CD4-positive, alpha-beta T cell treated with Interferon alpha-2 for 1 hour (primary cell): ENCODE results near the gene HOXC11.

Experiments used
- DNase-seq, 2 donors: peaks; one replicate each; pipeline ENCODE4 v3.0.0-alpha.2; 2020 to 2022

Gene HOXC11

DNA sequence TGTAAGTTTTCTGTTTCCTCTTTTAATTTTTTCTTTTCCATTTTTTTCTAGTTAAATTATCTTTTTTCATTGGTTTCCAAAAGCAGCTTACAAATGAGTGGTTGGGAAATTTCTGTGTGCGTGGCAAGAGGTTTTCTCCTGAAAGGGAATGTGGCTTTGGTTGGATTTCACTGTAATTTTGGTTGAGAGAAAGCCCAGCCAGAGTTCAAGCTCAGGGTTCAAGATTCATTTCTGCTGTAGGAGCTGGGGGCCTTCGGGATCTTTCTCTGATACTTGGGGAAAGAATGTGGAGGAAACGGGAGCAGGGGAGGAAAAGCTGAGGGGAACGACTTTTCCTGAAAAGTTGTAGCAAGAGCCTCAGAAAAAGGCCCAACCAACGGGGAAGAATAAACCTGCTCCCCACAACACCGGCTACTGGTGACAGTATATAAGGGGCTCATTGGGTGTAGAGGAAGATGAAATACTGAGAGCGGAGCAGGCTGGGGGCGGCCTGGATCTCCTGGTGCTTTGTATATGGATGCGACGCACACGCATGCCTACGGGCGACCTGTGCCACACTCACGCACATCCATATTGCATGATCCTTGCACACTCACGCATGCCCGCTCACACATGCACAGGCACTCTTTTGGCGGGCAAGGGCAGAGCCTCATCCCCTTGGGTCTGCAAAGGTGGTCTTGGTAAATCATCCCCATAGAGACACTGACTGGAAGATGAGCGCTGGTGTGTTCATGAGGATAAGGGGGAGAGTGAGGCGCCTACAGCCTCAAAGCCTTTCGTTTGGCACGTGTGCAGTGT lies 14.0 kb downstream of the HOXC11 start:
- no peak for DNase-seq

- DNase-seq: no peak
Observed at GRCh38 chr12:53987787-53988230, 14.9 kb downstream of the HOXC11 start.

GRCh38 chr12:53988541-53989226 lies 15.8 kb downstream of the HOXC11 start:
- no peak for DNase-seq

DNA sequence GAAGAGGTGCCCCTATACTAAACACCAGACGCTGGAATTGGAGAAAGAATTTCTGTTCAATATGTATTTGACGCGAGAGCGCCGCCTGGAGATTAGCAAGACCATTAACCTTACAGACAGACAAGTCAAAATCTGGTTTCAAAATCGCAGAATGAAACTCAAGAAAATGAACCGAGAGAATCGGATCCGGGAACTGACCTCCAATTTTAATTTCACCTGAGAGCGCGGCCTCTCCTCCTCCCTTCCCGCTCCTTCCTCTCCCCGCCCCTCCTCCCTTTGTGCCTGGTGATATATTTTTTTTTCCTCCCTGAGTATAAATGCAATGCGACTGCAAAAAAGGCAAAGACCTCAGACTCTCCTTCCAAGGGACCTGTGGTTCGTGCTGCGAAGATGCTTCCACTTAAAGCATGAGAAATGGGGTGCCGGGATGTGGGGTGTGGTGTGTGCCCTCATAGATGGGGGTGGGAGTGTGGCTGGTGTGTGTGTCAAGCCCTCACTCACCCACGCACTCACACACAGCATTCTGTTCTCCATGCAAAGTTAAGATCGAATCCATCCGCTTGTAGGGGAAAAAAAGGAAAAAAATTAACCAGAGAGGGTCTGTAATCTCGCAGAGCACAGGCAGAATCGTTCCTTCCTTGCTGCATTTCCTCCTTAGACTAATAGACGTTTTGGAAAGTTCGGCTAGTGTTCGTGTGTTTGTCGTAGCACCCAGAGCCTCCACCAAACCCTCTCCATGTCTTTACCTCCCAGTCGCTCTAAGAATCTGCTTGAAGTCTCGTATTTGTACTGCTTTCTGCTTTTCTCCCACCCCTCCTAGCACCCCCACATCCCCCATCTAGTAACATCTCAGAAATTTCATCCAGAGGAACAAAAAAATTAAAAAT lies 16.5 kb downstream of the HOXC11 start:
- DNase-seq: peak; percentile 23 to 45

DNA sequence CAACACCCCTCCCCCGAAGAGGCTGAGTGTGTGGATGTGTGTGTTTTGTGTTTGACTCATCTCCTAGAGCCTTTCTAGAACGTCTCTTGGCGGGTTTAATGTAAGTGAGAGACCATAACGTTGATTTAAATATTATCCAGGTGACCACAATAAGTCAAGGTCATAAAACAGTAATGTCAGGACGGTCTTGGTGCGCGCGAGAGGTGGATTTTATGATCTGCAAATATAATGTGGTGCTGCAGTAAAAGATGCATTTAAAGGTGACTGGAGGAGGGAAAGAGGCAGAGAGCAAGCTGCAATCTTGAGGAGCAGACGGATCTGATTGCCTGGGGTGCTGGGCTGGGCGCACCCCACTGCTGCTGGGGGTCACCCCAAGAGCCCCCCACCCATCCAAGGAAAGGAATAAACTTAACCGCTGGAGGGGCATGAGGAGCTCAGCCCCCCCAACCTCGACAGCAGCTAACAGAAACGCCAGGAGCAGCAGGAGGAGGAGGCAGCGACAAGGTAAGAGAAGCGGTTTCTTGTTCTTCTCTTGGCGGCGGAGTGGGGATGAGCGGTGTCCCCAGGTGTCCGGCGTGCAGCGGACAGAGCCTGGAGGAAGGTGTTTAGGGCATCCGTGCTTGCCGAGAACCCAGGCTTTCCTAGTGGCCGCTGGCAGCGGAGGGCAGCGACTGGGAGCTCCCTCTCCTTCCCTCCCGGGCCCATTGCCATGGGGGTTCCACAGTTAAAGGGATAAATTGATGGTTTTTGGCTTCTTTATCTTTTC lies 17.6 kb downstream of the HOXC11 start:
- DNase-seq: no peak

- no peak for DNase-seq
Observed at GRCh38 chr12:53991077-53991460, 18.1 kb downstream of the HOXC11 start.

GRCh38 chr12:53992377-53992889 lies 19.5 kb downstream of the HOXC11 start:
- DNase-seq: no peak

DNA sequence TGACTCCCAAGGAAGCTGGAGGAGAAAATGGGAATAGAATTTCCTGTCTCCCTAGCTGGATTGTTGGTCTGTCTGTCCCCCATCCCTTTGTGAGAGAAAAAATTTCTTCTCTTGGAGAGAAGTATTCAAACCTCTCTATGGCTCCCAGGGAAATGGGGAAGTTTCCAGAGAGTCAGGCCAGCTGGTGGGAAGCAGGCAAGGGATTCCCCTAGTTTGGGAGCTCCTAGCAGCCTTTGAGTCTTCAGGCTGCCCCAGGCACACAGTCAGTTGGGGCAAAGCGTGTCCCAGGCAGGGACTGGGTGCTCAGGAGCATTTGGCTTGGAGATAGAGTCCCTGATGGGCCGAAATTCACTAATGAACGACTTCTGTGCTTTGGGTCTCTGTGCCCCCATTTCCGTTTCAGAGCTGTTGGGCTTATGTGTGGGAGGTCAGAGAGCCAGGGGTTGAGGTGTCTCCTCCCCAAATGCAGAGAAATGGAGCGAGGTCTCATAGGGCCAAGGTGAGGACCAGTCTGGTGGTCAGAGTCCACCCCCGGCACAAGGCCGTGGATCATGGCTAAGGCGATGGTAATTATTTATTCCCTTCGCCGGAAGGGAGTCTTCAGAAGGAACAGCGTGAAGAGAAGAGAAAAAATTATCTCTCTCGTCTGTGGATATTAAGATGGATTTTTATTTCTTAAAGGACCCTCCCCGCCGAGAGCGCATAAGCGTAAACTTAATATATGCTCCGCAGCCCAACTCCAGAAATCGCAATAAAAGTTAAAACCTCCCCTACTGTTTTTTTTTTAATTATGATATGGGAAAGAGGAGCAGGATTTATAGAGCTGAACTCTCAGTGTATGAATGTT lies 20.5 kb downstream of the HOXC11 start:
- no peak for DNase-seq

GRCh38 chr12:53994009-53994263 lies 21.0 kb downstream of the HOXC11 start:
- DNase-seq: no peak

GRCh38 chr12:53994264-53995001 lies 21.5 kb downstream of the HOXC11 start:
- no peak for DNase-seq

- no peak for DNase-seq
Observed at GRCh38 chr12:53995002-53995377, 22.1 kb downstream of the HOXC11 start.

- DNase-seq: no peak
Observed at GRCh38 chr12:53995378-53996239, 22.7 kb downstream of the HOXC11 start.

DNA sequence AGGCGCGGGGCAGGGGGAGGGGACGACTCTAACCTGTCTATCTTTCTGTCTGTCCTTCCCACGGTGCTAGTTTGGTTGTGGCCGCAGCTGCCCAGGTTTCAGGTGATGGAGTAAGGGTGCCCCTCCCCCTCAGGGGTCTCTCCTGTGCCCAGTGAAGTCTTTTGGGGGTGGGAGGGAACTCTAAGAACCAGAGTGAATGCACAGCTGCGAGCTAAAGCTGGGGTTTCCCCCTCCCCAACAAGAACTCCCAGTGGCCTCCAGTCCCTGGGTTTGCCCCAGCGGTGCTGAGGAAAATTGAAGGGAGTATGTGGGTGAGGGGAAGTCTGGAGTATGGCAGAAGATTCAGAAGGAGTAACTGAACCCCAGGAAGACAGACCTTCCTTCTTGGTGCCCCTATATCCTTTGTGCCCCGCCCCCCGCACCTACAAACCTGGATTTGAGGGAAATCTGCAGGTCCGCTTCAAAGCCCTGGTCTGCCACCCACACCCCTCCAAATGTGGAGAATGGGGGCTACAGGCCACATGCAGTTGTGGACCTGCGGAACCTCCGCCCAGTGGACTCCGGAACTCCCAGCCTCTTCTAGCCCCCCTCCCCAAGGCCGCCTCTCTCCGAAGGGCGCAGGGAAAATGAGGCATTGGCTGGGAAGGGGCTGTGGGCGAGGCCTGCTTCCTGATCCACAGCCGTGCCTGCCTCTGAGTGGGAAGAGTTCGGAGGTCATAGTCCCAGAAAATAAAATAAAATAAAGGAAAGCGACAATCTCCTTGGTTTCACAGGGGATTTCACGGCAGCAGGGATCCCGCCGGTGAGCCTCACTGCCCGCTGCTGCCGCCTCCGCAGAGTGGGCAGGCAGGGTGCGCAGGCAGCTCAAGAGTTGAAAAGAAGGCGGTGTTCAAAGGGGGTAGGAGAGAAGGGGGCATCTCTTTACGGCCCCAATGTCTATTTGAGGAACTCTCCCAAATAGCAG lies 23.6 kb downstream of the HOXC11 start:
- DNase-seq: no peak

GRCh38 chr12:53997204-53998109 lies 24.5 kb downstream of the HOXC11 start:
- no peak for DNase-seq

- no peak for DNase-seq
Observed at GRCh38 chr12:53998110-53998899, 25.4 kb downstream of the HOXC11 start.

- no peak for DNase-seq
Observed at GRCh38 chr12:53998900-53999236, 25.9 kb downstream of the HOXC11 start.
